IPS-15b (cell line): ENCODE data around the gene STK26.

ENCODE experiments used
- H3K27me3 ChIP-seq: one replicate; pipeline ENCODE4 v1.6.1; 2013; ENCODE audit warnings: low read length; ENCODE audit not compliant: control insufficient read depth, insufficient read depth
- H3K36me3 ChIP-seq: one replicate; pipeline ENCODE4 v1.6.1; 2013; ENCODE audit warnings: low read length; ENCODE audit not compliant: control insufficient read depth, insufficient read depth
- H3K4me1 ChIP-seq: one replicate; pipeline ENCODE4 v1.6.1; 2013; ENCODE audit warnings: mild to moderate bottlenecking, low read length; ENCODE audit not compliant: control insufficient read depth, insufficient read depth
- H3K4me3 ChIP-seq: one replicate; pipeline ENCODE4 v1.5.1; 2013; ENCODE audit warnings: low read depth, low read length
- H3K9ac ChIP-seq: one replicate; pipeline ENCODE4 v1.6.1; 2013; ENCODE audit warnings: low read depth, mild to moderate bottlenecking, low read length
- H3K9me3 ChIP-seq: one replicate; pipeline ENCODE4 v1.6.1; 2013; ENCODE audit warnings: mild to moderate bottlenecking, low read length; ENCODE audit not compliant: control insufficient read depth, insufficient read depth

The STK26 gene

DNA sequence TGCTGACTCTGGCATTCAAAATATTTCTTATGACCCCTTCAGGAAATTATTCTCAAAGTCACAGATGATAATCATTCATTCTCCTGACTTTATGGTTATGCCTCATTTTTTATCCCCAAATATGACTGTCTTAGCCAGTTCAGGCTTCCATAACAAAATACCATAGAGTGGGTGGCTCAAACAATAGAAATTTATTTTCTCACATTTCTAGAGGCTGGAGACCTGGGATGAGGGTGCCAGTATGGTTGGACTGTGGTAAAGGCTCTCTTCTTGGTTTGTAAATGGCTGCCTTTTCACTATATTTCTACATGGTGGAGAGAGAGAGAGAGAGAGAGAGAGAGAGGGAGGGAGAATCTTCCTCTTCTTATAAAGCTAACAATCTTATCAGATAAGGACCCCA, 84.2 kb downstream of the STK26 start:
- Histone ChIP-seq H3K4me3 (no peak overlapping the region), H3K27me3 (no peaks in the 10 kb centered on the region), H3K9me3 (no peaks in the 10 kb centered on the region), H3K9ac (no peak overlapping the region), H3K36me3 (no peaks in the 10 kb centered on the region), H3K4me1 (no peaks in the 10 kb centered on the region)

DNA sequence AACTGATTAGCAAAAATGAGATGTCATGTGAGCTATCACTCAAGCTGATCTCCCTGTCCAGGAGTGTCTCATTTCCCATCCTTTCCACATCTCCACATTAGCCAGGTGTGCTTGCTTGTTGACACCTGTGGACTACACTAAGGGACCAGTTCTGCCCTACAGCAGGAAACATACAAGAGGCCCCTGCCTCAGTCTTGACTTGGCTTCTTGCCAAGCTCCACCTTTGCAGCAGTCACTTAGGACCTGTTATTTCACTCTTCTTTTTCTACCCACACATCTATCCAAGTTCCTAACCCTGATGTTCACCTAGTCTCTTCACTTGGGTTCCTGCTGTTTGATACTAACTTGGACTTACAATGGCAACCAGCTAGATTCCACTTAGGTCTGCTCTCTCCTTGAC, 91.5 kb downstream of the STK26 start:
- Histone ChIP-seq H3K4me3 (no peak overlapping the region), H3K9ac (no peak overlapping the region), H3K4me1 (peaks cover 4% of the 10 kb centered on the region), H3K9me3 (no peaks in the 10 kb centered on the region), H3K36me3 (no peaks in the 10 kb centered on the region), H3K27me3 (no peaks in the 10 kb centered on the region)

- H3K36me3 ChIP-seq = no peaks in the 10 kb centered on the region
- no peak overlapping the region for H3K4me3 ChIP-seq
- no peaks in the 10 kb centered on the region for H3K27me3 ChIP-seq
- peaks cover 8% of the 10 kb centered on the region for H3K4me1 ChIP-seq
- H3K9me3 ChIP-seq = no peaks in the 10 kb centered on the region
- no peak overlapping the region for H3K9ac ChIP-seq
These were observed 92.7 kb downstream of the STK26 start for GRCh38 chrX:132115792-132116191.

DNA sequence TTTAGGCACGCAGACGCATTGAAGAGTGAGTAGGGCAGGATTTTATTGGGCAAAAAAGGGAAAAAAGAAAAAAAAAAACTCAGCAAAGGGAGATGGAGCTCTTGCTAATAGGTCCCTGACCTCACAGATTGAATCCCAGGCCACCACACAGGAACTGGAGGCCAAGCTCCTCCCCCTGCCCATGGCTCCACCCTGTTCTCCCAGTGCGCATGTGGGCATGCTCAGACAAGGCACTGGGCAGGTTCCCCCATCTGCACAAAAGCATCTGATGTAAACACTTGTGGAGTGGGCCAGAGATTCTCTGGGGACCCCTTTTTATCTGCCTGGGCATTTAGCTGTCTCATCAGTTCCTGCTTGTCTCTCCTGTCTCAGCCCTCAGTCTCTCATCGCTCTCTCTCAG, 95.3 kb downstream of the STK26 start:
- Histone ChIP-seq H3K4me1 (peaks cover 8% of the 10 kb centered on the region), H3K9me3 (no peaks in the 10 kb centered on the region), H3K36me3 (no peaks in the 10 kb centered on the region), H3K4me3 (no peak overlapping the region), H3K9ac (no peak overlapping the region), H3K27me3 (no peaks in the 10 kb centered on the region)

GRCh38 chrX:132119283-132119682, 96.2 kb downstream of the STK26 start:
- H3K9me3 ChIP-seq = no peaks in the 10 kb centered on the region
- H3K36me3 ChIP-seq = no peaks in the 10 kb centered on the region
- H3K9ac ChIP-seq = no peak overlapping the region
- no peak overlapping the region for H3K4me3 ChIP-seq
- H3K4me1 ChIP-seq = peaks cover 8% of the 10 kb centered on the region
- no peaks in the 10 kb centered on the region for H3K27me3 ChIP-seq

- H3K9ac ChIP-seq = no peak overlapping the region
- peaks cover 8% of the 10 kb centered on the region for H3K4me1 ChIP-seq
- no peak overlapping the region for H3K4me3 ChIP-seq
- no peaks in the 10 kb centered on the region for H3K27me3 ChIP-seq
- H3K36me3 ChIP-seq = no peaks in the 10 kb centered on the region
- H3K9me3 ChIP-seq = no peaks in the 10 kb centered on the region
These were observed 96.9 kb downstream of the STK26 start for GRCh38 chrX:132119821-132120515.

- Histone ChIP-seq H3K4me1 (peaks cover 8% of the 10 kb centered on the region), H3K4me3 (no peak overlapping the region), H3K9ac (no peak overlapping the region), H3K9me3 (no peaks in the 10 kb centered on the region), H3K27me3 (no peaks in the 10 kb centered on the region), H3K36me3 (no peaks in the 10 kb centered on the region)
These were observed 97.8 kb downstream of the STK26 start for GRCh38 chrX:132120913-132121312.
